Measurements from ENCODE around the gene LCN2. TPM values are rescaled to one million over a fixed set of nuclear protein-coding genes. Genes with fewer than 3 reads are reported as not detected.

Gene LCN2
- not detected in 2 replicates for total RNA-seq

GRCh38 chr9:128149001-128149701 is at the start of gene LCN2:
TSS of gene LCN2 (plus strand) at chr9:128149453. CDS start at chr9:128149526, 73 bp downstream.

GRCh38 chr9:128127568-128127989 is 21.7 kb upstream of the LCN2 start, which contains the start of gene PTGES2:
TSS of gene PTGES2 (minus strand) at chr9:128127729. CDS start at chr9:128127717, 12 bp downstream.

GRCh38 chr9:128159784-128160602 is 10.7 kb downstream of the LCN2 start, which contains the start of gene BBLN:
TSS of gene BBLN (plus strand) at chr9:128160265. CDS start at chr9:128160408, 143 bp downstream.

GRCh38 chr9:128191406-128192046 is 42.3 kb downstream of the LCN2 start, which contains the start of gene CIZ1:
TSS of gene CIZ1 (minus strand) at chr9:128191572. CDS start at chr9:128190857, 715 bp downstream.

Other genes starting within 250 kb of the LCN2 start
- 46.1 and 53.2 TPM in 2 replicates for gene ST6GALNAC6, start 249.8 kb upstream of the LCN2 start, total RNA-seq
- gene ST6GALNAC4, start 232.4 kb upstream of the LCN2 start, total RNA-seq, result 75.8 and 85.3 TPM in 2 replicates
- 0.29 and 0.65 TPM in 2 replicates for gene PIP5KL1, start 218.7 kb upstream of the LCN2 start, total RNA-seq
- 15.7 and 19.6 TPM in 2 replicates for gene DPM2, start 211.6 kb upstream of the LCN2 start, total RNA-seq
- gene EEIG1, start 168.5 kb upstream of the LCN2 start, total RNA-seq, result 10.6 and 12.1 TPM in 2 replicates
- gene NAIF1, start 82.1 kb upstream of the LCN2 start, total RNA-seq, result 7.5 and 9.3 TPM in 2 replicates
- gene SLC25A25, start 81.2 kb upstream of the LCN2 start, total RNA-seq, result 22.5 and 22.9 TPM in 2 replicates
- gene PTGES2, start 21.7 kb upstream of the LCN2 start, total RNA-seq, result 71.2 and 71.5 TPM in 2 replicates
- gene BBLN, start 10.8 kb downstream of the LCN2 start, total RNA-seq, result 59.2 and 82.6 TPM in 2 replicates
- 39.7 and 42.5 TPM in 2 replicates for gene CIZ1, start 42.1 kb downstream of the LCN2 start, total RNA-seq
- gene DNM1, start 53.9 kb downstream of the LCN2 start, total RNA-seq, result 0.48 and 0.98 TPM in 2 replicates
- gene GOLGA2, start 126.6 kb downstream of the LCN2 start, total RNA-seq, result 78.3 and 79.7 TPM in 2 replicates
- 20.5 and 23.5 TPM in 2 replicates for gene SWI5, start 126.8 kb downstream of the LCN2 start, total RNA-seq
- 16.7 and 24.2 TPM in 2 replicates for gene TRUB2, start 173.0 kb downstream of the LCN2 start, total RNA-seq
- 45.7 and 46.2 TPM in 2 replicates for gene COQ4, start 173.4 kb downstream of the LCN2 start, total RNA-seq
- gene SLC27A4, start 191.1 kb downstream of the LCN2 start, total RNA-seq, result 39.5 and 40.2 TPM in 2 replicates
- 49.5 and 49.6 TPM in 2 replicates for gene URM1, start 221.9 kb downstream of the LCN2 start, total RNA-seq